ENCODE results near the gene PCDH9. TPM values are rescaled to one million over a fixed set of nuclear protein-coding genes. Genes with fewer than 3 reads are reported as not detected.

Gene PCDH9
- total RNA-seq, 1 donor from 2014 or later, result 1.7 TPM

- Mint-ChIP-seq H3K4me1 (ENCODE audit: low read depth) (peaks cover 16% of the 10 kb centered on the region), H3K9me3 (ENCODE audit: low read depth) (peaks cover 3% of the 10 kb centered on the region), H3K27ac (no peak overlapping the region), H3K36me3 (ENCODE audit: insufficient read depth) (no peaks in the 10 kb centered on the region), H3K27me3 (no peaks in the 10 kb centered on the region), H3K4me3 (ENCODE audit: low read depth) (no peak overlapping the region)
- TF ChIP-seq CTCF (IDR thresholded peaks at IDR 0.05; ENCODE audit: unreplicated experiment), result no peak
- DNase-seq (ENCODE audit: low spot score, unreplicated experiment), result no peak
These were observed 655.5 kb downstream of the PCDH9 start for GRCh38 chr13:66574606-66575005.

- Mint-ChIP-seq H3K27ac (no peak overlapping the region), H3K4me3 (ENCODE audit: low read depth) (no peak overlapping the region)
These were observed 662.1 kb downstream of the PCDH9 start for GRCh38 chr13:66567899-66568612.

GRCh38 chr13:66565279-66565678 is 664.9 kb downstream of the PCDH9 start:
- H3K27me3 Mint-ChIP-seq, result no peaks in the 10 kb centered on the region
- no peak overlapping the region for H3K27ac Mint-ChIP-seq
- H3K36me3 Mint-ChIP-seq (ENCODE audit: insufficient read depth), result peaks cover 3% of the 10 kb centered on the region
- H3K9me3 Mint-ChIP-seq (ENCODE audit: low read depth), result peaks cover 9% of the 10 kb centered on the region
- H3K4me1 Mint-ChIP-seq (ENCODE audit: low read depth), result peaks cover 4% of the 10 kb centered on the region
- no peak for DNase-seq (ENCODE audit: low spot score, unreplicated experiment)
- no peak overlapping the region for H3K4me3 Mint-ChIP-seq (ENCODE audit: low read depth)
- no peak for TF ChIP-seq CTCF (IDR thresholded peaks at IDR 0.05; ENCODE audit: unreplicated experiment)

More at GRCh38 chr13:66567899-66568612, 662.1 kb downstream of the PCDH9 start:
- Mint-ChIP-seq H3K27me3 (no peaks in the 10 kb centered on the region), H3K9me3 (ENCODE audit: low read depth) (peaks cover 9% of the 10 kb centered on the region), H3K4me1 (ENCODE audit: low read depth) (peaks cover 4% of the 10 kb centered on the region), H3K36me3 (ENCODE audit: insufficient read depth) (peaks cover 3% of the 10 kb centered on the region)
- no peak for TF ChIP-seq CTCF (IDR thresholded peaks at IDR 0.05; ENCODE audit: unreplicated experiment)
- no peak for DNase-seq (ENCODE audit: low spot score, unreplicated experiment)

GRCh38 chr13:66563076-66563475 is 667.1 kb downstream of the PCDH9 start:
- Mint-ChIP-seq H3K4me1 (ENCODE audit: low read depth) (peaks cover 4% of the 10 kb centered on the region), H3K27me3 (no peaks in the 10 kb centered on the region), H3K9me3 (ENCODE audit: low read depth) (peaks cover 9% of the 10 kb centered on the region), H3K27ac (no peak overlapping the region), H3K4me3 (ENCODE audit: low read depth) (no peak overlapping the region), H3K36me3 (ENCODE audit: insufficient read depth) (peaks cover 3% of the 10 kb centered on the region)
- no peak for TF ChIP-seq CTCF (IDR thresholded peaks at IDR 0.05; ENCODE audit: unreplicated experiment)
- no peak for DNase-seq (ENCODE audit: low spot score, unreplicated experiment)

- Mint-ChIP-seq H3K4me1 (ENCODE audit: low read depth) (peaks cover 4% of the 10 kb centered on the region), H3K36me3 (ENCODE audit: insufficient read depth) (peaks cover 3% of the 10 kb centered on the region), H3K9me3 (ENCODE audit: low read depth) (peaks cover 9% of the 10 kb centered on the region), H3K27ac (no peak overlapping the region), H3K4me3 (ENCODE audit: low read depth) (no peak overlapping the region), H3K27me3 (no peaks in the 10 kb centered on the region)
- no peak for DNase-seq (ENCODE audit: low spot score, unreplicated experiment)
- TF ChIP-seq CTCF (IDR thresholded peaks at IDR 0.05; ENCODE audit: unreplicated experiment), result no peak
These were observed 668.1 kb downstream of the PCDH9 start for GRCh38 chr13:66562054-66562453.
